IMR-90 (cell line): ENCODE data around the gene ANXA2.

ENCODE experiments used
- BHLHE40 ChIP-seq: fragments of 150-350 bp; IDR thresholded peaks from 2 replicates; pipeline ENCODE4 v1.6.1; 2016; ENCODE audit warnings: mild to moderate bottlenecking, low read depth, low read length
- CEBPB ChIP-seq: IDR thresholded peaks from 2 replicates; pipeline ENCODE4 v1.6.1; 2012; ENCODE audit warnings: low read depth, low read length, improper control_type of control experiment
- CHD1 ChIP-seq: IDR thresholded peaks from 2 replicates; pipeline ENCODE4 v1.6.1; 2012; ENCODE audit warnings: low read depth, low read length, improper control_type of control experiment
- CTCF ChIP-seq: conservative IDR thresholded peaks from 2 replicates; pipeline ENCODE4 v1.5.1; 2012; ENCODE audit warnings: mild to moderate bottlenecking, low read depth, low read length, improper control_type of control experiment
- FOS ChIP-seq: fragments of 150-350 bp; IDR thresholded peaks from 2 replicates; pipeline ENCODE4 v1.6.1; 2016; ENCODE audit warnings: low read depth, low read length
- MAZ ChIP-seq: IDR thresholded peaks from 2 replicates; pipeline ENCODE4 v1.6.1; 2012; ENCODE audit warnings: low read depth, mild to moderate bottlenecking, low read length, improper control_type of control experiment, moderate library complexity, borderline replicate concordance
- MXI1 ChIP-seq: IDR thresholded peaks from 2 replicates; pipeline ENCODE4 v1.6.1; 2012; ENCODE audit warnings: low read depth, mild to moderate bottlenecking, low read length, moderate library complexity, borderline replicate concordance
- NFE2L2 ChIP-seq: fragments of 150-350 bp; IDR thresholded peaks from 2 replicates; pipeline ENCODE4 v1.6.1; 2016; ENCODE audit warnings: low read depth, mild to moderate bottlenecking, low read length
- POLR2A ChIP-seq: IDR thresholded peaks from 2 replicates; pipeline ENCODE4 v1.6.1; 2012; ENCODE audit warnings: mild to moderate bottlenecking, low read depth, low read length
- RAD21 ChIP-seq: IDR thresholded peaks from 2 replicates; pipeline ENCODE4 v1.6.1; 2012; ENCODE audit warnings: low read length, improper control_type of control experiment
- RCOR1 ChIP-seq: IDR thresholded peaks from 2 replicates; pipeline ENCODE4 v1.6.1; 2012; ENCODE audit warnings: mild to moderate bottlenecking, low read length, improper control_type of control experiment; ENCODE audit not compliant: insufficient replicate concordance
- RFX5 ChIP-seq: IDR thresholded peaks from 2 replicates; pipeline ENCODE4 v1.8.0; 2012; ENCODE audit warnings: low read depth, mild to moderate bottlenecking, low read length, moderate library complexity
- SMC3 ChIP-seq: fragments of 150-350 bp; IDR thresholded peaks from 2 replicates; pipeline ENCODE4 v1.6.1; 2016; ENCODE audit warnings: low read depth, mild to moderate bottlenecking, antibody characterized with exemption, low read length, moderate library complexity

GRCh38 chr15:60371175-60372051 lies 26.4 kb downstream of the ANXA2 start:
- TF ChIP-seq CTCF (no peak), CEBPB (no peak), FOS (peak; percentile 89), POLR2A (0 out of 2 replicates have a peak, but pooled peaks have one; percentile 36), MXI1 (no peak), RAD21 (peak; percentile 25; the same call in 1 of the 2 replicates), RFX5 (no peak), RCOR1 (peak; percentile 70), MAZ (peak; percentile 40; the same call in 1 of the 2 replicates), SMC3 (no peak), BHLHE40 (peak; percentile 65), NFE2L2 (peak; percentile 83; the same call in 1 of the 2 replicates), CHD1 (no peak)
